ENCODE data around the gene AQP2. TPM values are rescaled to one million over a fixed set of nuclear protein-coding genes. Genes with fewer than 3 reads are reported as not detected.

Gene AQP2
- total RNA-seq, 4 donors from 2014 or later, result 0.12 TPM; not detected in 3

DNA sequence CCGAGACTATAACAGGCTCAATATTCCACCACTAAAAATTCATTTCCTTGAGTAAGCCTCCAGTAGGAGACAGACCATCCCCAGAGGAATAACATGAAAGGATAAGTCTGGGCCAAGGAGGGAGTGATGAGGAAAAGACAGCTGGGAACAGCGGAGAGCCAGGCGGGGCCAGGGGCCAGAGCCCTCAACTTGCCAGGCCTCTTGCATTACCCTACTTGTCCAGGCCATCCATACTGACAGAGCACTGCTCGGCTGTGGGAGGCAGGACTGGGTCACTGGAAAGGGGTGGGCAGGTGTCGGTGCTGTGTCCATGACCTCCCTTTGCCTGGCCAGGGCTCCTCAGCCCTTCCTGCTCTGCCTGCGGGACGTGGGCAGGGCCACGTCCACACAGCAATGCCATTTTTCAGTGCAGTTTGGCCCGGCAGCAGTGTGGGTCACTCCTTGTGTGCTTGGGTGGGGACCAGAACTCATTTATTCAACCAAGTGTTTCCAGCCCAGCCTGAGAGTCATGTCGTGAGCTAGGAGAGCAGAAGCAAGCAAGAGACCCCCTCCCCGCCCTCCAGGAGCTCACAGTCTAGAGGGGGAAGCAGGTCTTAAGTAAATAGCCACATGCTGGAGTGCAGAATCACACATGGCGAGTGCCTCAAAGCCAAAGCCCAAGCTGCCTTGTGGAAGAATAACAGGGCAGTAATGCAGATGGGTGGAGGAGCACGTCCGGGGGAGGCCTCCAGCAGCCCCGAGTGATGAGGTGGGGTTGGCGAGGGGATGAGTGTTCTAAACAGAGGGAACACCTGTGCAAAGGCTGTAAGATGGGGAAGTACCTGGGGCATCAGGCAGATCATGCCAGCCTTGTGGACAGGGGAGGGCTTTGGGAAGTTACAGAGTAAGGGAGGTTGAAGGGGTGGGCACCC lies 37.9 kb upstream of the AQP2 start:
- H3K27me3 ChIP-seq, result peaks cover 6% of the 10 kb centered on the region
- peak; percentile 85 for ATAC-seq
- TF ChIP-seq POLR2A (IDR thresholded peaks at IDR 0.05) (no peak), EP300 (IDR thresholded peaks at IDR 0.05) (no peak), POLR2AphosphoS5 (IDR thresholded peaks at IDR 0.05) (no peak), CTCF (IDR thresholded peaks at IDR 0.05) (no peak)
- no peaks in the 10 kb centered on the region for H3K4me1 ChIP-seq
- 63 to 81% methylated on average over 5 to 9 of the region's 16 CpGs for WGBS, 2 donors (ENCODE audit: low coverage in 1 of 2)
- no peak overlapping the region for H3K27ac ChIP-seq
- no peak overlapping the region for H3K4me3 ChIP-seq
- no peaks in the 10 kb centered on the region for H3K36me3 ChIP-seq
- no peaks in the 10 kb centered on the region for H3K9me3 ChIP-seq

- H3K27me3 ChIP-seq, result peaks cover 22% of the 10 kb centered on the region
These were observed 34.2 kb upstream of the AQP2 start for GRCh38 chr12:49916129-49916919.

DNA sequence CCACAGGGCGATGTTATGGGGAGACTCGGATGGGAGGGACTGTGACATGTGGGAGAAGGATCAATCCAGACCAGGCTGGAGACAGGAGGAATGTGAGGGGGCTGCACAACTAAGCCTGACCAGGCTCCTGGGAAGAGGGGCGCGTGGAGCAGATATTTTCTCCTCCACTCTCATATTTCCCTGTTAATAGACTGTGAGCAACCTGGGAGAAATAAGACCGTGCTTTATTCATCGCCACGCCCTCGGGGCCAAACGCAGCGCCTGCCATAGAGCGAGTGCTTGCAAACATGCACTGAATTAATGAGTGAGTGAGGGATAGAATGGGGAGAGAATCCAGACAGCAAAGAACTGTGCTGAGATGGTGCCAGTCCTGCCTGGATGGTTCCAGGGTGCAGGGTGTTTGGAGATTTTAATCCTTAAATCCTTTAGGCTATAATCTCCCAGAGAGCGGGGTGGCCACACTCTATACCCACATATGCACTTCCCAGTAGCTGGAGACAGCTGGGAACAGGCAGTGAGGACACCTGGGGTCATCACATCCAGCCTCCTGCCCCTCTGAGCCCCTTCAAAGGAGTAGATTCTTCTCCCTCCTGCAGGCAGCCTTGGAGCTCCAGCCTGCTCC lies 33.3 kb upstream of the AQP2 start:
- H3K27ac ChIP-seq, result no peak overlapping the region
- H3K36me3 ChIP-seq, result no peaks in the 10 kb centered on the region
- TF ChIP-seq CTCF (IDR thresholded peaks at IDR 0.05) (no peak), EP300 (IDR thresholded peaks at IDR 0.05) (no peak), POLR2A (IDR thresholded peaks at IDR 0.05) (no peak)
- peaks cover 22% of the 10 kb centered on the region for H3K27me3 ChIP-seq
- 90% methylated on average over 12 of the region's 12 CpGs; no CpG with 5 or more reads in 1 of the 2 donors for WGBS, 2 donors (ENCODE audit: low coverage in 1 of 2)
- no peak overlapping the region for H3K4me3 ChIP-seq
- no peaks in the 10 kb centered on the region for H3K9me3 ChIP-seq
- no peaks in the 10 kb centered on the region for H3K4me1 ChIP-seq
- no peak for ATAC-seq

More at GRCh38 chr12:49916129-49916919, 34.2 kb upstream of the AQP2 start:
- no peak overlapping the region for H3K27ac ChIP-seq
- TF ChIP-seq POLR2AphosphoS5 (IDR thresholded peaks at IDR 0.05) (no peak), EP300 (IDR thresholded peaks at IDR 0.05) (no peak), CTCF (IDR thresholded peaks at IDR 0.05) (no peak), POLR2A (IDR thresholded peaks at IDR 0.05) (no peak)
- ATAC-seq, result no peak
- 69 to 81% methylated on average over 7 to 8 of the region's 8 CpGs for WGBS, 2 donors (ENCODE audit: low coverage in 1 of 2)
- H3K4me1 ChIP-seq, result no peaks in the 10 kb centered on the region
- H3K9me3 ChIP-seq, result no peaks in the 10 kb centered on the region
- H3K36me3 ChIP-seq, result no peaks in the 10 kb centered on the region
- no peak overlapping the region for H3K4me3 ChIP-seq

DNA sequence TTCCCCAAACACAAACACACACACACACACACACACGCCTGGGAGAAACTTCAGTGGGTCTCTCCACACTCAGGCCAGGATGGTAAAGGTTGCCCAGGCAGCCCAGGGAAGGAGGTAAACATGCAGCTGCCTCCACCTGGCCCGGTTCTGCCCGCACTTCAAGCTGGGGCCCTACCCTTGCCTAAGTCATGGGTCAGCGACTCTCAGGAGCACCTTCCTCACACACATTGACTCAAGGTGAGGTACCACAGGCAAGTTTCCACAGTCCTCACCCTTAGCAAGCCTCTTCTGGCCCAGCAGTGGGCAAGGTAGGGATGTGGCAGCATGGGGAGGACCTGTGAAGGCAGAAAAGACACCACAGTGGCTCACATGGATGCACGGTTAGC lies 32.8 kb upstream of the AQP2 start:
- no peak overlapping the region for H3K4me3 ChIP-seq
- no peak for ATAC-seq
- H3K9me3 ChIP-seq, result no peaks in the 10 kb centered on the region
- no peak overlapping the region for H3K27ac ChIP-seq
- peaks cover 0 to 3% (median 0%) of the 10 kb centered on the region in 3 donors for H3K4me1 ChIP-seq
- TF ChIP-seq POLR2AphosphoS5 (IDR thresholded peaks at IDR 0.05), result no peak
- H3K36me3 ChIP-seq, result no peaks in the 10 kb centered on the region
- 67% methylated on average over 1 of the region's 5 CpGs for WGBS, 2 donors (ENCODE audit: low coverage in 1 of 2)
- H3K27me3 ChIP-seq, result peaks cover 20% of the 10 kb centered on the region

- H3K9me3 ChIP-seq, result no peaks in the 10 kb centered on the region
- H3K27ac ChIP-seq, result no peak overlapping the region
- no peak for TF ChIP-seq POLR2AphosphoS5 (IDR thresholded peaks at IDR 0.05)
- 34 to 52% methylated on average over 5 to 8 of the region's 12 CpGs for WGBS, 2 donors (ENCODE audit: low coverage in 1 of 2)
- peaks cover 0 to 18% (median 0%) of the 10 kb centered on the region in 3 donors for H3K4me1 ChIP-seq
- ATAC-seq, result peak; percentile 63
- H3K27me3 ChIP-seq, result peaks cover 16% of the 10 kb centered on the region
- H3K4me3 ChIP-seq, result no peak overlapping the region
- no peaks in the 10 kb centered on the region for H3K36me3 ChIP-seq
These were observed 30.2 kb upstream of the AQP2 start for GRCh38 chr12:49920241-49920914.

Measured in gastroesophageal sphincter (tissue), 4 donors.